DMS53 (cell line): ENCODE results near the gene GM2A.
"Not testable (repeated sequence)": the region's sequence is repeated elsewhere in the genome, so short reads cannot be mapped to it uniquely, and the experiment has no call there.

ENCODE experiments used
- DNase-seq: peaks from one replicate; lab custom pipeline; 2025; lab: John Stamatoyannopoulos, UW

GM2A gene

DNA sequence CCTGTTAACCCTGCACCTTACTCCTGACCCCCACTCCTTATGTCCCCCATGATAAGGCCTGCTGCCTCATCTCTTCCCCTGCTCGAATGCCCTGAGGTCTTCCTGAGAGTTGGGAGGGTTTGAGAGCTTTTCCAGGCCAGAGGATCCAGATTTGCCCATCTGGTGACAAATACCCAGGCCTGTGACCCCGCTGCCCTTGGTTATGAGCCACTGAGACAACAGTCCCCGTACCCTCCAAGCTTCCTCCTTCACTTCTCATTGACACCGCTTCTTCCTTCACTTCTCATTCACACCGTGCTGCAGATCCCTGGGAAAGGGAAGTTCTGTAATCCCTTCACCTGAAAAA lies 593 bp downstream of the GM2A start:
- no peak for DNase-seq

DNA sequence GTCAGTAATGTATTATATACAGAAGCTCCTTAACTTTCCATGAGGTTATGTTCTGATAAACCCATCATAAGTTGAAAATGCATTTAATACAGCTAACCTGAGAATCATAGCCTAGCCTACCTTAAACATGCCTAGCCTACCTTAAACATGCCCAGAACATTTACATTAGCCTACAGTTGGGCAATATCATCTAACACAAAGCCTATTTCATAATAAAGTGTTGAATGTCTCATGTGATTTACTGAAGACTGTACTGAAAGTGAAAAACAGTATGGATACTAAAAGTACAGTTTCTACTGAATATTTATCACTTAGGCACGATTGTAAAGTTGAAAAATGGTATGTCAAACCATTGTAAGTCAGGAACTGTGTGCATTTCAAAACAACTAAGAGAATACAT lies 1.6 kb downstream of the GM2A start:
- DNase-seq: no peak

DNA sequence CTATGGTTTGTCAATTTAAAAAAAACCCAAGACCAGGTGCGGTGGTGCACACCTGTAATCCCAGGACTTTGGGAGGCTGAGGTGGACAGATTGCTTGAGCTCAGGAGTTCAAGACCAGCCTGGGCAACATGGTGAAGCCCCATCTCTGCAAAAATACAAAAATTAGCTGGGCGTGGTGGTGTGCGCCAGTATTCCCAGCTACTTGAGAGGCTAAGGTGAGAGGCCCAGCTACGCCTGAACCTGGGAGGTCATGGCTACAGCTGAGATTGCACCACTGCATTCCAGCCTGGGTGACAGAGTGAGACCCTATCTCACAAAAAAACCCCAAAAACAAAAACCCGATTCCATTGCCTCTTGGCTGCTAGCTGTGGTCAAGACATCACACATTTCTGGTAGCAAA lies 2.0 kb downstream of the GM2A start:
- DNase-seq: not testable (repeated sequence)

DNA sequence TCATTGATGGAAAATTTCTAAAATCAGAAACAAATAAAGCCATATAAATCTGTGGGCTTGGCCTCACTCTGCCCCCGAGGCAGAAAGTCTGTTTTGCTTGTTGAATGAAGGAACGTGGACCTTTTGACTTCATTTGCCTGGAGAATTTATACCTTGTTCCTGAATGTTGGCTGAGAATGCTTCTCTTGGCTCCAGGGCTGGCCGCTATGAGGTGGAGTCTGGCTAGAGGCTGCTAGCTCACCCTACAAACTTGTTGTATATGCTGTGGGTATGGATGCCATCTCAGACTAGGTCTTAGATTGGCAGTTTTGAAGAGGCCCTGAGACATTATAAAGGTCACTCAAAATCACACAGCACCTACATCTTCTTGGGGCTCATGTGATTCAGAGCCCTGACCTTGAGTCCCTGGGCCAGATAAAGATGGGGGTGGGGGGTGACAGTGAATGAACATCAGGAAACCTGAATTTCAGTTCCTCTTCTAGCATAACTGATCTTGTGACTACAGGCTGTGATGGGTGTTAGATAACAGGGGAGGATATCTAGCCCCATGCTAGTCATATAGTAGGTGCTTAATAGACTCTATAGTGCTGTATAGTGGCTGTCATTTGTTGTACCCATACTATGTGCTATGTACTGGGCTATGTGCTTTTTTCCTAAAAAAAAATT lies 2.8 kb downstream of the GM2A start:
- no peak for DNase-seq

DNA sequence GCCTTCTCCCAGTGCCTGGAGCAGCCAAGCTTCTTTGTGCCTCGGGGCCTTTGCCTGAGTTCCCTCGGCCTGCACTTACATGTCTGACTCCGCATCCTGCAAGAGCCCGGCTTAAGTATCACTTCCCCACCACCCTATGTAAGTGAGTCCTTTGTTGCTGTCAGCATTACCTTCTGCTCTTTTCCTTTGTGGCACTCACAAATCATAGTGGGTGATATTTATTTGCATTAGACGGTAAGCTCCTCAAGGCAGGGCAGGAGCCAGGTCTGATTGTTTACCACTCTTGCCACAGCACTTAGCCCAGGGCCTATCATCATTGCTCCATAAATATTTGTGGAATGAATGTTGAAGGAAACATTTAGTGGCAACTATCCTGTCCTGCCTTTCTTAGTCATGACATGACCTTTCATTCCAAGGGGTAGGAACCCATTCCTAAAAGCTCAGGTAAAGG lies 4.8 kb downstream of the GM2A start:
- no peak for DNase-seq

DNA sequence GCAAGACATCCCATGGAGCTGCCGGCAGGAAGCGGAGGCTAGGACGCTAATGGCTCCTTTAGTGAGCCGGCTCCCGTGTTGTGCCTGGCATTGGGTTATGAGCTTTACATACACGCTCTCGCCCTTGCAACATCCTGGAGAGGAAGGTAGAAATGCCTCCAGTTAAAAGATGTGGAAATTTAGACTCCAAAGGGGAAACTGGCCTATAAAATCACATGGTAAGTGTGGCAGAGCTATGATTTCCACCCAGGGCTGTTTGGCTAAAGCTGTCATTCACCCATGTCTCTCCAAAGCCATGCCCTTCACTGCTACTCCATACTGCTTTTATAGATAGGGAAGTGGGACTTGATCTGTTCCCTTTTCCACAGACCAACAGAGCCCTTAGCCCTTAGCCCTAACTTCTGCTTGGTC lies 5.2 kb downstream of the GM2A start:
- DNase-seq: no peak

DNA sequence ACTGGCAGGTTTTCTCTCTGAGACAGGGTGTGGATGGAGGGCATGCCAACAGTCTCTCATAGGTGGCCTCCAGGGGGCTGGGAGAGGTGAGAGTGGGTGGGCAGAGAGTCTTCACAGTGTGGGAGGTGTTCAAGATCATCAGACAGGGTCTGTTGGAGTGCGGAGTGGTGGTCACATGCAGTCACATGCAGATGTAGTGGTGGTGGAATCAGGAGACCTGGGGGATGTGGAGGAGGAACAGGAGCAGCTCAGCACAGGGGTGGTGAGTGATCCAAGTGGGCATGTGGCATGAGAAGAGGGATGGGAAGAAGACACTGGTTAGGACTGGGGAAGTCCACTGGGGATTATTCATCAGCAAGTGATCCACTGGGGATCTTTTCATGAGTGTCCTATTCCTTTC lies 5.8 kb downstream of the GM2A start:
- no peak for DNase-seq

DNA sequence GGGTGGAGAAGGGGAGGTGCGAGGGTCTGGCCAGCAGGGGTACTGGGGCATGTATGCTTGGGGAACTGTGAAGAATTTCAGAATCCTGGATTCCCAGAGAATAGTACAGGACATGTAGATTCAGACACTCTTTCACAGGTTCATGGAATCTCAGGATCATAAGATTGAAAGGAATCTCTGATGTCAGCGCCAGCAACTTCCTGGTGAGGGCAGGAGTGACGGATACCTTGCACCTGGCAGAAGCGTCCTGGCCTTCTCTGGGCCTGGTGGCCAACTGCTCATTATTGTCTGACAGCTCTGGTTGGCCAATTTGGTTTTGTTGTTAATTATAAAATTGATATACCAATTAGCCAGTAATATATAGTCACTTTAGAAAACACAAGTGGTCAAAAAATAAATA lies 6.9 kb downstream of the GM2A start:
- DNase-seq: peak; percentile 17

DNA sequence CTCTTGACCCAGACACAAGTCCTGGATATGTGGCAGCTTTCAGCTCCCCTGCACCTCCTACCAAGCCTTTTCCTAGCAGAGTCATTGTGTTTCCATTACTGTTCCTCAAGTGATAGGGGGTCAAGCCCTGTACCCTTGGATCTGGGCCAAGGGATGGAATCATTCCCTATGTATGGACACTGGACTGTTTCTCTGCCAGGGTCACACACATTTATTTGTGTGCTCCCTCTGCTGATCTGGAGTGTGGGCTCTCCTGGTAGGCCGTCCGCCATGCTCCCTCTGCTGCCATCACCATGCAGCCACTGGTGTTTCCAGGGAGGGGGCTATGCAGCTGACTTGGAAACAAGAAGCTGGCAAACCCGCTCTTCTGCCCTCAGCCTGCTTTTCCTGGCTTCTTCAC lies 9.5 kb downstream of the GM2A start:
- no peak for DNase-seq

DNA sequence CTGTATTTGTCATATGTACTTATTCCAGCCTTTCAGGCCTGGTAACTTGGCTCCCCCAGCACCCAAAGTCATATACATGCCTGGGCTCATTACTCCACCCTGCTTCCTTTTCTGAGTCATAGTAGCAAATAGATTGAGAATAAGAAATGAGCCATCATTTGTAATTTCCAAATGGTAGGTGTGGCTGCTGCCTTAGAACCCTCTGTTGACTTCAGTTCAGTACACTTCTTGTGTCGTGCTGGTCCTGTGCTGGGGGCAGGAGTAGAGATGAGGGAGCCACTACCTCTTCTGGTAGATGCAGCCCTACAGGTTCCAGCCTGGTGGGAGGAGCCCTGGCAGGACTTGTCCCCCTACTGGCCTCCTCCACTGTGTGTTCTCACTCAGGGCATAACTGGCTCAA lies 11.1 kb downstream of the GM2A start:
- DNase-seq: peak; percentile 26

DNA sequence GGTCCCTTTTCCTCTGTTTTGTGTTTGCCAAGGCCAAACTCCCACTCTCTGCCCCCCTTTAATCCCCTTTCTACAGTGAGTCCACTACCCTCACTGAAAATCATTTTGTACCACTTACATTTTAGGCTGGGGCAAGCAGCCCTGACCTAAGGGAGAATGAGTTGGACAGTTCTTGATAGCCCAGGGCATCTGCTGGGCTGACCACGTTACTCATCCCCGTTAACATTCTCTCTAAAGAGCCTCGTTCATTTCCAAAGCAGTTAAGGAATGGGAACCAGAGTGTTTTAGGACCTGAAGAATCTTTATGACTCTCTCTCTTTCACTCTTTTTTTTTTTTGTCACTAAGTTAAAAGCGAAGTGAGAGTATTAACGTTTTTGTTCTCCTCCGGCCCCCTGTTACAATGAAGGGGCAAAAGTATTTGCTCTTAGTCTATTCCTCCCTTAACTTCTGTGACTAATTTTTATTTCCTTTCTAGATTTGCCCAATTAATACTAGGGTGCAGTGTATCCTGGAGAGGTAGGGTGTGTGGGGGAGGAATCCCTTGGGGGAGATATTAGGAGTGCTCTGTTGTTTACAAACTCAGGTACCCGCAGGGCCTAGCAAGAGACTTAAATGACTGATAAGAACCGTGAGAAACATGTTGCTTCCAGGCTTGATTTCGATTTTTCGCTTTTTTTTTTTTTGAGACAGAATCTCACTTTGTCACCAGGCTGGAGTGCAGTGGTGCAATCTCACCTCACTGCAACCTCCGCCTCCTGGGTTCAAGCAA lies 14.7 kb downstream of the GM2A start:
- no peak for DNase-seq

DNA sequence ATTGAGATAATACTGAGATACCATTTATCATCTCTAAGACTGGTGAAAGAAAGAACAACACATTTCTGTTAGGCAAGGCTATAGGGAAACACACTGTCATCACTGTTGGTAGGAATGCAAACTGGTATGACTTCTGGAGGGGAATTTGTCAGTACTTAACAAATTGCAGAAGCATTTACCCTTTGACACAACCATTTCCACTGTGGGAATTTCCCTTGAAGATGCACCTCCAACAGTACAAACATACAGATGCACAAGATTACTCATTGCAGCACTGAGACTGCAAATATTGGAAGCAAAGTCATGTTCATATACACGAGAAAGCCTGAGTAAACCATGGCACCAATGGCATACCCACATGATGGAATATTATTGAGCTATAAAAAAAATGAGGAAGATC lies 17.6 kb downstream of the GM2A start:
- peak; percentile 9 for DNase-seq

DNA sequence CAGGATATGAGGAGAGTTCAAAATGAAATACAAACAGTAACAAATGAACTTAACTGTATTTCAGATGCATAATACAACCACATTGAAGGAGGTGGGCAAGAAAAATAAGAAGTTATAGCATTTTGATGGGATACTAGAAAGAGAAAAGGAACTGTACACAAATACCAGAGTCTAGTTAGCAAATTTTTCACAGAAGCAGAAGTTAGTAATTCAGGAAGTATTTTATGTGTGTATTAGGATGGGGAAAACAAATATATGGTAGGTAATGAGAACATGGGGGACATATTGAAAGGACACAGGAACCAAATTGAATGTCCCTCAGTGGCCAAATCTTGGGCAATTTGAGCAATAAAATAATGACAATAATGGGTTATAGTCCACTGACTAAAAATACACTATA lies 18.4 kb downstream of the GM2A start:
- no peak for DNase-seq

DNA sequence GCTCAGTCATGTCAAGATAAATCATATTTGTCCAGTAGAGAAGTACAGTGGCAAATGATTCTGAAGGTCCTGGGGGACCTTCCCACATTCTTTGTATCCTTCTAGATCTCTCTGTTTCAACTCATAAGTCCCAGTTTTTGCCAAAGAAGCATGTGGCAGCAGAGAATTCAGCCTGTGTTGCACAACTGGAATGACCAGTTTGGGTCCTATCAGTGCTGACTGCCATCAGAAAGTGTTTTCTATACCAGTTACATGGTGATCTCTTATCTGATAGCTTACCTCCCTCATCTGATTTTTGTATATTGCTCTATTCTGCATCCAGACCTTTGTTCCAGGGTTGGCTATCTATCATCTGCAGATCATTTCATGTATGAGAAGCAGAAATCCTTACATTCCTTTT lies 21.7 kb downstream of the GM2A start:
- peak; percentile 72 for DNase-seq

DNA sequence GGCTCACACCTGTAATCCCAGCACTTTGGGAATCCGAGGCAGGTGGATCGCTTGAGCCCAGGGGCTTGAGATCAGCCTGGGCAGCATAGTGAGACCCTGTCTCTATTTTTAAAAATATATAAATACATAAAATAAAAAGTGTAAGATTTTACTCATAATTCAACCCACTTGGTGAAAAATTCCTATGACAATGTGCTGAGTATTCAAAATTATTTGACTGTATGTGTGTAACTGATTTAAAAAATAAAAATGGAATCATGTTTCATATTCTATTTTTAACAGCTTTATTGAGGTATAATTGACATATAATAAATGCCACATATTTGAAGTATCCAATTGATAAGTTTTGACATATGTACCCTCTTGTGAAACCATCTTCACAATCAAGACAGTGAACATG lies 22.8 kb downstream of the GM2A start:
- DNase-seq: no peak

DNA sequence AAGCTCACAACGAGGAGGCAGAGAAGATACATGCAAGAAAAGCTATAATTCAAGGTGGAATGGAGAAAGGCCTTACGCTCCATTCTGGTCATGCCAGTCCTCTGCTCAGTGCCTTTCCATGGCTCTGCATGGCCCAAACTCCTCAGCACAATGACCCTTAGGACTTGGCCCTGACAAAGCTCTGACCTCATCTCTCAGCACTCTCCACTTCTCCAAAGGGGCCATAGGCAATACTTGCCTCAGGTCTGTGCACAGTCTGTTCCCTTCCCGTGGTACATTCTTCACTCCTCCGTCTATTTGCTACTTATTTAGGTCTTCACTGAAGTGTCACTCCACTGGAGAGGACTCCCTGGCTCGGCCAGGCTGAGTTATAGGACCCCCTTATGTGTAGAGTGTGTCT lies 25.9 kb downstream of the GM2A start:
- no peak for DNase-seq

DNA sequence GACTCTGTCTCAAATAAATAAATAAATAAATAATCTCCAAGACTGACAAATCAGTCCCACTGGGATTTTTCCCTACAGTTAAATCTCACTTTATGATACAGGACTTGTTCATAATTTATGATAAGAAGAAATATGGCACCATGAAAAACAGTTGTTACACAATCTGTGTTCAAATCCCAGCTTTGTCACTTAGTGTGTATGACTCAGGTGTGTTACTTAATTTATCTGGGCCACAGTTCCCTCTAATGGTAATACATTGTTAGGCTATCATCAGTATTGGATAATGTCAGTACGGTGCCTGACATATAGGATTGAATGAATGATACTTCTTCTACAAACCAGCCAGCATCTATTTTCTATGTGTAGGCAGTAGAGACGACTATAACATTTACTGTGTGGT lies 27.5 kb downstream of the GM2A start:
- no peak for DNase-seq

DNA sequence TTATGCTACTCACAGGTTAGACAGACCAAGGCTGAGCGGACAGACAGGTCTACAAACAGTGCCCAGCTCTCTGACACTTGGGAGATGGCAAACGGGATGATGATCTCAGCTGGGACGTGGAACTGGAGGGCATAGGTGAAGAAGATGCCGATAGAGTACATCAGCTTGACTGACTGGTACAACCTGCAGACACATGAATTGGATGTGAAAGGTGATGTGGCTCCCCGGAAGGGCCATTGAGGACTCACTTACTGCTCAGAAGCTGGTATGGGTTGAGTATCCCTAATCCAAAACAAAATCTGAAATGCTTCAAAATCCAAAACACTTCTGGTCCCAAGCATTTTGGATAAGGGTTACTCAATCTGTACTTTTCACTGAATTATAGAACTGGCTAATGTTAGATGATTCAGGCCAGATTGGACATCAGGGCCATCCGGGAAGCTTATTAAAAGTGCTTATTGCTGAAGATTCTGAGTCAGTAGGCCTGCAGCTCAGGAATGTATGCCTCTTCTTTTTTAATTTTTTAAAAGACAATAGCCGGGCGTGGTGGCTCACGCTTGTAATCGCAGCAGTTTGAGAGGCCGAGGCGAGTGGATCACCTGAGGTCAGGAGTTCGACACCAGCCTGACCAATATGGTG lies 28.1 kb downstream of the GM2A start:
- no peak for DNase-seq

DNA sequence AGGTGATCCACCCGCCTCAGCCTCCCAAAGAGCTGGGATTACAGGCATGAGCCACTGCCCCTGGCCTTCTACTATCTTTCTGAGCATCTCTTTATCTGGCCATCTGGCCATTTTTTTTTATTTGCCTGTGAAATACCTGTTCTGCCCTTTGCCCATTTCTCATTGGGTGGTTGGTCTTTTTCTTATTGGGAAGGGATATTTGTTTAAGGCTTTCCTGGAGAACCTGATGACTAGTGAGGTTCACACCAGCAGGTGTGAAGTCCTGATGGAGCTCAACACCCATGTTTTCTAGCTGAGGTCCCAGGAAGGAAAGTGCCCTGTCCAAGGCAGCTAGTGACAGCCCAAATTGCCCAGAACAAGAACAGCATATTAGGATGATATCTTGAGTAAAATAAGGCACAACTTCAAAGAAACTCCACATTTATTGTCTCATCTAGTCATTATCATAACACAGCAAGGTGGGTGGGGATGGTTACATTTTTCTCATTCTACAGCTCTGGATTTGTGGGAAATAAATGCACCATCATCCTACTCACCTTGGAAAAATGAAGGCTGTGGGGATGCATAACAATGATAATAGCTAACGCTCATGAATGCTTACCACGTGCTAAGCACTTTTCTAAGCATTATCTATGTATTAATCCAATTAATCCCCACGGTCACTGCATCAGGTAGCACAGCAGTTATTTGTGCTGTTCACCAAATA lies 30.3 kb downstream of the GM2A start:
- DNase-seq: peak; percentile 64

DNA sequence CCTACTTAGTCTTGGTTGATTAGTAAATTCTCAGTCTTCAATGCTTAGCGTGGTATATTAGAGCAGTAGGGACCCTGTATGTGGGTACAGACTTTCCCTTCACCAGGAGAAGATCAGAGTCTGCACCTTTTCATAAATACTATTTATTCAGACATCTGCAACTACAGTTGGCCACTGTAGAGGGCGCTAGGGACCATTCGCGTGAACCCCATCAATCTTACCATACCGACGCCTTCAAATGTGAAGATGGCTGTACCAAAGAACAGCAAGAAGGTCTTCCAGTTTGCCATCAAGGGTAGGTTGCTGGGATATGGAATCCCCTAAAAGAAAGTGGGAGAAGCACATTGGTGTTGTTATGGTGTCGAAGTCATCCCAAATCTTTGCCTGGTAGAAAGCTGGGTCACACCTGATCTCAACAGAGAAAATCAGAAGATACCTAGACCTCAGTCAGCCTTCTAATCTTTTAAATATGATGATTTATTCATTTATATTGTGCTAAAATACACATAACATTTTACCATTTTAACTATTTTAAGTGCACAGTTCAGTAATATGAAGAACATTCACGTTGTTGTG lies 31.5 kb downstream of the GM2A start:
- DNase-seq: peak; percentile 32

DNA sequence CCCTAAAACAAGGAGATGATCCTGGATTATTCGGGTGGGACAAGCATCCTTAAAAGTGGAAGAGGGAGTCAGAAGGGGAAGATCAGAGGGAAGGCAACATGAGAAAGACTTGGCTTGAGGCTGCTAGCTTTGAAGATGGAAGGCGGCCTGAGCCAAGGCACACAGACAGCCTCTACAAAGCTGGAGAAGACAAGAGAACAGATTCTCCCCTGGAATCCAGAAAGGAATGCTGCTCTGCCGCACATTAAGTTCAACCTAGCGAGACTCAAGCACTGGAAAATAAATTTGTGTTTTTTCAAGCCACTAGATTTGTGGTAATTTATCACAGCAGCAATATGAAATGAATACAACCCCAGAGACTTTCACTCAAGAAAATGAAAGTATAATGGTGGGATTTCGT lies 32.7 kb downstream of the GM2A start:
- no peak for DNase-seq

DNA sequence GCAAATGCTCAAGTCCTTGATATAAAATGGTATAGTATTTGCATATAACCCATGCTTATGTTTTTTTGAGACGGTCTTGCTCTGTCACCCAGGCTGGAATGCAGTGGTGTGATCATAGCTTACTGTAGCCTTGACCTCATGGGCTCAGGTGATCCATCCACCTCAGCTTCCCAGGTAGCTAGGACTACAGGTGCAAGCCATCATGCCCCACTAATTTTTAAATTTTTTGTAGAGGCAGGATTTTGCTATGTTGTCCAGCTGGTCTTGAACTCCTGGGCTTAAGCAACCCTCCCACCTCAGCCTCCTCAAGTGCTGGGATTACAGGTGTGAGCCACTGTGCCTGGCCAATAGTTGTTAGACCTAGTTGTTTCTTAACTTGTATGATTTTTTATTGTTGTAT lies 33.3 kb downstream of the GM2A start:
- DNase-seq: no peak
